Thymus (tissue), 11 donors: ENCODE data around the gene DNAJA3. TPM values are rescaled to one million over a fixed set of nuclear protein-coding genes. Genes with fewer than 3 reads are reported as not detected.

ENCODE experiments used
- DNase-seq, 9 donors: peaks; one replicate each; pipeline ENCODE4 v3.0.0-alpha.2; 2013; ENCODE audit warnings: low spot score in 9 of 9, low read depth in 6 of 9, missing footprints in 1 of 9
- H3K27ac ChIP-seq, 2 donors: one replicate each; pipeline ENCODE4 v1.5.1; 2013; ENCODE audit warnings: control low read depth in 1 of 2, low read depth in 1 of 2, low read length in 1 of 2, mild to moderate bottlenecking in 1 of 2, moderate library complexity in 1 of 2
- H3K27me3 ChIP-seq, 2 donors: one replicate each; pipeline ENCODE4 v1.5.1; 2013; ENCODE audit warnings: low read length in 1 of 2; ENCODE audit not compliant: control insufficient read depth in 2 of 2, insufficient read depth in 1 of 2
- H3K36me3 ChIP-seq, 2 donors: one replicate each; pipeline ENCODE4 v1.5.1; 2013; ENCODE audit warnings: low read length in 1 of 2, mild to moderate bottlenecking in 1 of 2, moderate library complexity in 1 of 2; ENCODE audit not compliant: control insufficient read depth in 2 of 2, insufficient read depth in 2 of 2
- H3K4me1 ChIP-seq, 2 donors: one replicate each; pipeline ENCODE4 v1.5.1; 2013; ENCODE audit warnings: low read length in 2 of 2; ENCODE audit not compliant: control insufficient read depth in 2 of 2, insufficient read depth in 2 of 2
- H3K4me3 ChIP-seq, 2 donors: one replicate each; pipeline ENCODE4 v1.5.1; 2013; ENCODE audit warnings: low read length in 2 of 2, control low read depth in 1 of 2, mild to moderate bottlenecking in 1 of 2
- H3K9me3 ChIP-seq, 2 donors: one replicate each; pipeline ENCODE4 v1.5.1; 2013; ENCODE audit warnings: low read length in 1 of 2, mild to moderate bottlenecking in 1 of 2; ENCODE audit not compliant: control insufficient read depth in 2 of 2, insufficient read depth in 1 of 2
- WGBS: extraction: QIAGEN DNeasy Blood & Tissue Kit; methylation state at CpG from one replicate; pipeline ENCODE4 v1.1.7; 2013; 5-methylcytosine and 5-hydroxymethylcytosine counted together
- polyA plus RNA-seq: library from polyadenylated mRNA; stranded (reverse); fragments of 200-250 nt; gene quantifications from one replicate; pipeline ENCODE4 v1.2.3, GENCODE V29; 2013
- total RNA-seq: library from RNA; stranded (reverse); fragments of 120-200 nt; gene quantifications from one replicate; pipeline ENCODE4 v1.2.4, GENCODE V29; 2013
- donor health status: healthy.

DNAJA3 gene
- total and polyA plus RNA-seq, 2 donors = 25.8 to 28.4 TPM

GRCh38 chr16:4505356-4506147, 79.9 kb downstream of the DNAJA3 start:
- H3K4me1 ChIP-seq = peaks cover 14 to 51% of the 10 kb centered on the region in 2 donors
- WGBS = 15% methylated on average over 13 of the region's 13 CpGs
- no peaks in the 10 kb centered on the region for H3K27me3 ChIP-seq
- DNase-seq = peak; percentile 64 to 93 (median 77)
- no peaks in the 10 kb centered on the region for H3K9me3 ChIP-seq
- no peak overlapping the region for H3K4me3 ChIP-seq
- H3K27ac ChIP-seq = peak overlapping the region; percentile 93 to 95
- H3K36me3 ChIP-seq = peaks cover 31 to 38% of the 10 kb centered on the region in 2 donors

Other genes starting within 250 kb of the DNAJA3 start
- 1.4 TPM for gene SRL, start 183.8 kb upstream of the DNAJA3 start, total RNA-seq
- 1.1 TPM for gene SRL, start 183.8 kb upstream of the DNAJA3 start, polyA plus RNA-seq
- 13.0 TPM for gene TFAP4, start 152.8 kb upstream of the DNAJA3 start, total RNA-seq
- 8.7 TPM for gene TFAP4, start 152.8 kb upstream of the DNAJA3 start, polyA plus RNA-seq
- 0.85 TPM for gene GLIS2, start 109.8 kb upstream of the DNAJA3 start, total RNA-seq
- 3.0 TPM for gene GLIS2, start 109.8 kb upstream of the DNAJA3 start, polyA plus RNA-seq
- gene PAM16, start 74.5 kb upstream of the DNAJA3 start, total RNA-seq = 33.2 TPM
- gene PAM16, start 74.5 kb upstream of the DNAJA3 start, polyA plus RNA-seq = 86.9 TPM
- 1.2 TPM for gene VASN, start 54.0 kb upstream of the DNAJA3 start, total RNA-seq
- 3.6 TPM for gene VASN, start 54.0 kb upstream of the DNAJA3 start, polyA plus RNA-seq
- gene CORO7, start 9.3 kb upstream of the DNAJA3 start, total RNA-seq = 21.6 TPM
- 63.7 TPM for gene CORO7, start 9.3 kb upstream of the DNAJA3 start, polyA plus RNA-seq
- 57.4 TPM for gene NMRAL1, start 48.8 kb downstream of the DNAJA3 start, total RNA-seq
- gene NMRAL1, start 48.8 kb downstream of the DNAJA3 start, polyA plus RNA-seq = 44.9 TPM
- gene HMOX2, start 50.5 kb downstream of the DNAJA3 start, total RNA-seq = 54.0 TPM
- gene HMOX2, start 50.5 kb downstream of the DNAJA3 start, polyA plus RNA-seq = 38.3 TPM
- gene CDIP1, start 112.9 kb downstream of the DNAJA3 start, total RNA-seq = 15.7 TPM
- gene CDIP1, start 112.9 kb downstream of the DNAJA3 start, polyA plus RNA-seq = 24.9 TPM
- gene C16orf96, start 130.5 kb downstream of the DNAJA3 start, total RNA-seq = 0.05 TPM
- 0.05 TPM for gene C16orf96, start 130.5 kb downstream of the DNAJA3 start, polyA plus RNA-seq
- gene UBALD1, start 189.0 kb downstream of the DNAJA3 start, total RNA-seq = 5.9 TPM
- gene UBALD1, start 189.0 kb downstream of the DNAJA3 start, polyA plus RNA-seq = 20.4 TPM
- 8.4 TPM for gene MGRN1, start 199.0 kb downstream of the DNAJA3 start, total RNA-seq
- 16.0 TPM for gene MGRN1, start 199.0 kb downstream of the DNAJA3 start, polyA plus RNA-seq